ENCODE data around the gene ABCF1.

The ABCF1 gene

GRCh38 chr6:30635834-30636233 is 64.6 kb downstream of the ABCF1 start:
- no peak for DNase-seq

GRCh38 chr6:30640481-30640880 is 69.2 kb downstream of the ABCF1 start:
- DNase-seq: no peak

GRCh38 chr6:30641048-30641447 is 69.8 kb downstream of the ABCF1 start:
- no peak for DNase-seq

Data from activated CD4-positive, alpha-beta T cell treated with anti-CD3 and anti-CD28 coated beads for 48 hours (primary cell).